Stimulated activated CD4-positive, alpha-beta T cell treated with anti-CD3 and anti-CD28 coated beads, Interleukin-4, amount 100 ng/mL, for 48 hours (primary cell): ENCODE measurements around the gene HINT2.

Experiments used
- DNase-seq, 2 donors: peaks; one replicate each; pipeline ENCODE4 v3.0.0-alpha.2; 2020; ENCODE audit warnings: low read depth in 2 of 2

Gene HINT2

GRCh38 chr9:35811381-35812024 lies 3.3 kb downstream of the HINT2 start:
- DNase-seq, result no peak

- no peak for DNase-seq
Measured at GRCh38 chr9:35810122-35810521, 4.7 kb downstream of the HINT2 start.

- no peak for DNase-seq
Measured at GRCh38 chr9:35808433-35808832, 6.4 kb downstream of the HINT2 start.

GRCh38 chr9:35806101-35806500 lies 8.7 kb downstream of the HINT2 start:
- DNase-seq, result no peak

GRCh38 chr9:35801328-35802128 lies 13.3 kb downstream of the HINT2 start:
- no peak for DNase-seq

- DNase-seq, result no peak
Measured at GRCh38 chr9:35800530-35800929, 14.3 kb downstream of the HINT2 start.

GRCh38 chr9:35798658-35799374 lies 16.0 kb downstream of the HINT2 start:
- peak; percentile 38 to 44 for DNase-seq

GRCh38 chr9:35797311-35798109 lies 17.3 kb downstream of the HINT2 start:
- DNase-seq, result no peak

GRCh38 chr9:35795695-35796094 lies 19.1 kb downstream of the HINT2 start:
- DNase-seq, result no peak

GRCh38 chr9:35793461-35793860 lies 21.4 kb downstream of the HINT2 start:
- no peak for DNase-seq

GRCh38 chr9:35792826-35793225 lies 22.0 kb downstream of the HINT2 start:
- no peak for DNase-seq

GRCh38 chr9:35792024-35792813 lies 22.6 kb downstream of the HINT2 start:
- no peak for DNase-seq

- no peak for DNase-seq
Measured at GRCh38 chr9:35791297-35791921, 23.4 kb downstream of the HINT2 start, which contains the start of gene NPR2. NPR2 (plus strand) TSS chr9:35791591; CDS start chr9:35792409, 818 bp downstream.

- peak; percentile 27 to 33 for DNase-seq
Measured at GRCh38 chr9:35790385-35791296, 24.2 kb downstream of the HINT2 start.

- DNase-seq, result no peak
Measured at GRCh38 chr9:35790025-35790384, 24.8 kb downstream of the HINT2 start.

- DNase-seq, result no peak
Measured at GRCh38 chr9:35789541-35789940, 25.3 kb downstream of the HINT2 start.

- DNase-seq, result no peak
Measured at GRCh38 chr9:35783418-35783817, 31.4 kb downstream of the HINT2 start.

GRCh38 chr9:35781066-35781465 lies 33.8 kb downstream of the HINT2 start:
- DNase-seq, result no peak

- no peak for DNase-seq
Measured at GRCh38 chr9:35778496-35778895, 36.3 kb downstream of the HINT2 start.
